DND-41 (cell line): ENCODE data around the gene C1orf35.

ENCODE experiments used
- ATAC-seq: fragments of 200-7000 bp; cut with Tn5 transposase; 3 replicates; pipeline ENCODE4 v1.9.1; 2021; ENCODE audit warnings: low read depth; ENCODE audit not compliant: insufficient read depth
- DNase-seq: peaks from one replicate; pipeline ENCODE4 v3.0.0-alpha.2; 2020
- H2AFZ ChIP-seq: 2 replicates; pipeline ENCODE4 v1.6.0; 2012; ENCODE audit warnings: low read depth, low read length
- H3K27ac ChIP-seq: 2 replicates; pipeline ENCODE4 v1.5.1; 2012; ENCODE audit warnings: low read length, inconsistent platforms
- H3K27me3 ChIP-seq: fragments of 200-600 bp; sonication (generic); 2 replicates; pipeline ENCODE4 v1.6.0; 2012; ENCODE audit warnings: low read length, mild to moderate bottlenecking, inconsistent platforms; ENCODE audit not compliant: insufficient read depth, poor library complexity
- H3K36me3 ChIP-seq: 2 replicates; pipeline ENCODE4 v1.5.1; 2012; ENCODE audit warnings: low read length, inconsistent platforms; ENCODE audit not compliant: insufficient read depth
- H3K4me1 ChIP-seq: 2 replicates; pipeline ENCODE4 v1.5.1; 2012; ENCODE audit warnings: mild to moderate bottlenecking, low read length; ENCODE audit not compliant: insufficient read depth
- H3K4me2 ChIP-seq: 2 replicates; pipeline ENCODE4 v1.6.0; 2012; ENCODE audit warnings: mild to moderate bottlenecking, moderate library complexity, low read length, inconsistent platforms; ENCODE audit not compliant: insufficient read depth
- H3K4me3 ChIP-seq, 2 experiments: fragments of 200-600 bp in 1 of 2; shearing (Covaris generic) in 1 of 2; 2 replicates each; pipeline ENCODE4 v1.5.1; 2012 to 2016; ENCODE audit warnings: inconsistent platforms in 2 of 2, low read length in 2 of 2, mild to moderate bottlenecking in 2 of 2, low read depth in 1 of 2, moderate library complexity in 1 of 2
- H3K79me2 ChIP-seq: 2 replicates; pipeline ENCODE4 v1.6.0; 2012; ENCODE audit warnings: low read length, inconsistent platforms; ENCODE audit not compliant: insufficient read depth
- H3K9ac ChIP-seq: 2 replicates; pipeline ENCODE4 v1.6.0; 2012; ENCODE audit warnings: low read depth, mild to moderate bottlenecking, inconsistent platforms, low read length, moderate library complexity
- H3K9me3 ChIP-seq: 2 replicates; pipeline ENCODE4 v1.5.1; 2012; ENCODE audit warnings: low read length, moderate library complexity, mild to moderate bottlenecking, inconsistent platforms; ENCODE audit not compliant: insufficient read depth, severe bottlenecking
- H4K20me1 ChIP-seq: 2 replicates; pipeline ENCODE4 v1.6.0; 2012; ENCODE audit warnings: low read length; ENCODE audit not compliant: insufficient read depth
- EZH2 ChIP-seq: IDR thresholded peaks from 3 replicates; pipeline ENCODE4 v1.6.1; 2012; ENCODE audit warnings: borderline replicate concordance, low read depth, mild to moderate bottlenecking, moderate library complexity, low read length, inconsistent platforms; ENCODE audit not compliant: severe bottlenecking
- TF ChIP-seq, protein P1 (sequence below): IDR thresholded peaks from 2 replicates; pipeline ENCODE4 v1.5.1; 2012; ENCODE audit warnings: borderline replicate concordance, low read length, moderate library complexity, mild to moderate bottlenecking; ENCODE audit not compliant: poor library complexity, severe bottlenecking; ENCODE audit errors: extremely low read depth

Gene C1orf35

DNA sequence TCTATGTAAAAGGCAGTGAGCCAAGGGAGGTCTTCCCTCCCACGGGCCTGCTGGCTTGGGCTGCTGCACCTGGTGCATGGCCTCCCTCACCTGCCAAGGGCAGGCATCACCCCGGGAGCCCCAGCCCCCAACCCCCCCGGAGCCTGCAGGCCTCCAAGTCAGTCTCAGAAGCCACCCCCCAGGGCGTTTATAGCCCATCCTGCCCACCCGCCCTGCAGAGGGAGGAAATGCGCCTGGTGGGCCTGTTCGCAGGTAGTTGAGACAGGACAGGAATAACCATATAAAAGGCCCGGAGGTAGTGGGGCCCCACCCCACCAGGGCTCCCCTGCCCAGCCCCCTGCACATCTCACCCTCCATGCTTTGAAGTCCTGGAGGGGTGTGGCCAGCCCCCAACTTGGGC is 38.8 kb downstream of the C1orf35 start:
- DNase-seq (no peak), ATAC-seq (no peak)
- Histone ChIP-seq H3K4me2 (no peak overlapping the region), H3K36me3 (no peaks in the 10 kb centered on the region), H4K20me1 (peaks cover 4% of the 10 kb centered on the region), H2AFZ (no peak overlapping the region), H3K9ac (no peak overlapping the region), H3K27me3 (no peaks in the 10 kb centered on the region), H3K27ac (no peak overlapping the region), H3K79me2 (no peaks in the 10 kb centered on the region), H3K9me3 (no peaks in the 10 kb centered on the region), H3K4me3 (no peak overlapping the region), H3K4me1 (no peaks in the 10 kb centered on the region)
- TF ChIP-seq EZH2, result no peak
- TF ChIP-seq, protein P1, sequence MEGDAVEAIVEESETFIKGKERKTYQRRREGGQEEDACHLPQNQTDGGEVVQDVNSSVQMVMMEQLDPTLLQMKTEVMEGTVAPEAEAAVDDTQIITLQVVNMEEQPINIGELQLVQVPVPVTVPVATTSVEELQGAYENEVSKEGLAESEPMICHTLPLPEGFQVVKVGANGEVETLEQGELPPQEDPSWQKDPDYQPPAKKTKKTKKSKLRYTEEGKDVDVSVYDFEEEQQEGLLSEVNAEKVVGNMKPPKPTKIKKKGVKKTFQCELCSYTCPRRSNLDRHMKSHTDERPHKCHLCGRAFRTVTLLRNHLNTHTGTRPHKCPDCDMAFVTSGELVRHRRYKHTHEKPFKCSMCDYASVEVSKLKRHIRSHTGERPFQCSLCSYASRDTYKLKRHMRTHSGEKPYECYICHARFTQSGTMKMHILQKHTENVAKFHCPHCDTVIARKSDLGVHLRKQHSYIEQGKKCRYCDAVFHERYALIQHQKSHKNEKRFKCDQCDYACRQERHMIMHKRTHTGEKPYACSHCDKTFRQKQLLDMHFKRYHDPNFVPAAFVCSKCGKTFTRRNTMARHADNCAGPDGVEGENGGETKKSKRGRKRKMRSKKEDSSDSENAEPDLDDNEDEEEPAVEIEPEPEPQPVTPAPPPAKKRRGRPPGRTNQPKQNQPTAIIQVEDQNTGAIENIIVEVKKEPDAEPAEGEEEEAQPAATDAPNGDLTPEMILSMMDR, result no peak

DNA sequence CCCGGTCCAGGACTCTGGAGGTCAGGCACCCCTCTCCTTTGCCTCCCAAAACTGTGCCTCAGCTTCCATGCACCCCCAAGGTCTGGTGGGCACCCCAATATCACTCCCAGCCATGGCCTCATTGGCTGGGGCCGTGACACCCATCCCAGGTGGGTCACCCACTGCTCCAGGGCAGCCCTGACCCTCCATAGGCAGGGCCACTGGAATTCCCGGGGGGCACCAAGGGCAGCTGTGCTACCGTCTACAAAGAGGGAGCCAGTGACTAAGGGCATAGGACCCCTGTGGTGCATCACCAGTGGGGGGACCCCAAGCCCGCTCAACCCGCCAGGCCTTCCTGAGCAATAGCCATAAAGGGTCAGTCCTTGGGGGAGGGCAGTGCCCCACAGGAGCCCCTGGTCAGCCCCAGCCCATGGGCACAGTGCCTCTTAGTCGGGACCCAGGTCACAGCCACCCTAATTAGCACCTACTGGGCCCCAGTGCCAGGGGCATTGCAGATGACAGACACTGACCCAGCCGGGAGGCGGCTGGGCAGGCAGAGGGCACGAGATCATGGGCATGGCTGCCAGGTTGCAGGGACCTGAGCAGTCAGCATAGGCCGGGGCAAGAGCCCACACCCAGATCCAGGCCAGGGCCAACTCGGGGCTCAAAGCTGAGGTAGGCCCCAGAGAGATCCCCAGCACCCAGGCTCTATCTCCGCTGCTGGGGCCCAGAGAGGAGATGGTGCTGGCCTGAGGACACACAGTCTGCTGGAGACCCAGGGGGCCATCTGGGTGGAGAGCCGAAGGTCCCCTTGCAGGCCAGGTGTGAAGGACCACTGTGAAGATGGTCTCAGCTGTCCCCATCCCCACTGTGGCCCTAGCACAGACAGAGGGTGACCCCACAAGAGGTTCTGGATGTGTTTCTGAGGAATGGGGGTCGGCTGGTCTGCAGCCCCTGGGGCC is 39.6 kb downstream of the C1orf35 start:
- DNase-seq, result no peak
- Histone ChIP-seq H2AFZ (no peak overlapping the region), H3K79me2 (no peaks in the 10 kb centered on the region), H3K9me3 (no peaks in the 10 kb centered on the region), H3K36me3 (no peaks in the 10 kb centered on the region), H3K9ac (no peak overlapping the region), H3K27ac (no peak overlapping the region), H3K4me2 (no peak overlapping the region), H4K20me1 (peaks cover 4% of the 10 kb centered on the region), H3K4me1 (no peaks in the 10 kb centered on the region), H3K4me3 (no peak overlapping the region), H3K27me3 (no peaks in the 10 kb centered on the region)
- no peak for ATAC-seq
- TF ChIP-seq, protein P1, result no peak
- no peak for TF ChIP-seq EZH2

DNA sequence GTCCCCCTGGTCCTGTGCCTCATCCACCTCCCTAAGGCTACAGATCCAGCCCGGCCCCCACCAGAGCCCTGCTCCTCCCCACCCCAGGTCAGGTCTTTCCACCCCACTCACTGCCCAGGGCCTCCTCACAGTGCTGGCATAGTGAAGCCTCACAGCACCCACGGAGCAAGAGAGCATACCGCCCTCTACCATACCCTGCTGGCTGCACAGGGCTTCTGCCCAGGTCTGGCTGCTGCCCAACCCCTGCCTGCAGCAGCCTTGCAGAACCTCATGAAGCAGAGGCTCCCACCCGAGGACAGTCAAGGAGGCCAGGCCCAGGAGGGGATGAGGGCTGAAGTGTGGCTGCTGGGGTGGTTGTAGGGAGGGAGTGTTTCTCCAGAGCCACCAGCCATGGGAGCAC is 40.3 kb downstream of the C1orf35 start:
- H4K20me1 ChIP-seq, result peaks cover 4% of the 10 kb centered on the region
- H3K4me1 ChIP-seq, result no peaks in the 10 kb centered on the region
- no peaks in the 10 kb centered on the region for H3K36me3 ChIP-seq
- no peaks in the 10 kb centered on the region for H3K9me3 ChIP-seq
- no peaks in the 10 kb centered on the region for H3K27me3 ChIP-seq
- ATAC-seq (no peak), DNase-seq (no peak)
- TF ChIP-seq, protein P1, result no peak
- no peak for TF ChIP-seq EZH2
- no peak overlapping the region for H2AFZ ChIP-seq
- no peak overlapping the region for H3K4me3 ChIP-seq
- H3K4me2 ChIP-seq, result no peak overlapping the region
- H3K27ac ChIP-seq, result no peak overlapping the region
- no peak overlapping the region for H3K9ac ChIP-seq
- no peaks in the 10 kb centered on the region for H3K79me2 ChIP-seq
